Caco-2 (cell line): ENCODE results near the gene ACER3. TPM values are rescaled to one million over a fixed set of nuclear protein-coding genes. Genes with fewer than 3 reads are reported as not detected.
A peak's percentile ranks its signal among the peaks of the same experiment; 100 is the strongest.

Experiments
- BruUV-seq: library from RNA; stranded (reverse); fragments of 400-500 nt; replicated peaks from 2 replicates; lab custom pipeline; 2021; lab: Mats Ljungman, UMichigan
- CTCF ChIA-PET: fragments of 300-600 bp; sonication (Branson Sonifier 250); formaldehyde crosslinking; loops from one replicate; lab custom pipeline; 2022; ENCODE audit warnings: antibody characterized with exemption; lab: Charles Lee
- POLR2A ChIA-PET: fragments of 300-600 bp; sonication (Branson Sonifier 250); formaldehyde crosslinking; loops from one replicate; lab custom pipeline; 2022; ENCODE audit warnings: antibody characterized with exemption; lab: Charles Lee
- DNase-seq, 2 experiments: peaks; one replicate each; pipeline versions ENCODE4 v3.0.0 to v3.0.0-alpha.2; 2020 to 2022
- H3K27me3 ChIP-seq: replicated peaks from 2 replicates; pipeline ENCODE4 v1.6.0; 2011; ENCODE audit warnings: low read length; ENCODE audit not compliant: control insufficient read depth, insufficient read depth
- H3K36me3 ChIP-seq: 2 replicates; pipeline ENCODE4 v1.5.1; 2011; ENCODE audit warnings: low read length; ENCODE audit not compliant: control insufficient read depth, insufficient read depth
- H3K4me1 ChIP-seq: fragments of 250-450 bp; sonication (Bioruptor Pico); 2 replicates; pipeline ENCODE4 v1.5.1; 2020; ENCODE audit warnings: mild to moderate bottlenecking
- H3K4me3 ChIP-seq: 2 replicates; pipeline ENCODE4 v1.5.1; 2011; ENCODE audit warnings: low read depth, mild to moderate bottlenecking, control low read depth, low read length
- H3K9me3 ChIP-seq: fragments of 250-450 bp; sonication (Bioruptor Pico); 2 replicates; pipeline ENCODE4 v1.5.1; 2020; ENCODE audit warnings: mild to moderate bottlenecking, moderate library complexity
- H3K27ac Mint-ChIP-seq: one replicate; pipeline ENCODE4 v1.8.0; 2022; ENCODE audit warnings: mixed read lengths; ENCODE audit not compliant: unreplicated experiment
- H3K27me3 Mint-ChIP-seq: one replicate; pipeline ENCODE4 v1.8.0; 2022; ENCODE audit warnings: mixed read lengths; ENCODE audit not compliant: insufficient read depth, unreplicated experiment
- H3K36me3 Mint-ChIP-seq: one replicate; pipeline ENCODE4 v1.8.0; 2022; ENCODE audit warnings: mild to moderate bottlenecking, mixed read lengths; ENCODE audit not compliant: insufficient read depth, unreplicated experiment
- H3K4me1 Mint-ChIP-seq: one replicate; pipeline ENCODE4 v1.8.0; 2022; ENCODE audit warnings: low read depth, mixed read lengths; ENCODE audit not compliant: unreplicated experiment
- H3K4me3 Mint-ChIP-seq: one replicate; pipeline ENCODE4 v1.8.0; 2022; ENCODE audit warnings: mild to moderate bottlenecking, moderate library complexity, mixed read lengths; ENCODE audit not compliant: unreplicated experiment
- H3K9me3 Mint-ChIP-seq: one replicate; pipeline ENCODE4 v1.8.0; 2022; ENCODE audit warnings: mixed read lengths; ENCODE audit not compliant: unreplicated experiment
- CTCF ChIP-seq, 2 experiments: fragments of 200-600 bp in 1 of 2; IDR thresholded peaks; 1 replicate in 1 of 2; 2 replicates in 1 of 2; pipeline versions ENCODE4 v1.5.1 to v1.8.0; 2011 to 2022; ENCODE audit warnings: antibody characterized with exemption in 1 of 2, control low read depth in 1 of 2, inconsistent platforms in 1 of 2, low read depth in 1 of 2, low read length in 1 of 2, mild to moderate bottlenecking in 1 of 2, moderate library complexity in 1 of 2; ENCODE audit not compliant: insufficient read depth in 1 of 2, severe bottlenecking in 1 of 2, unreplicated experiment in 1 of 2
- intact Hi-C: fragments of 100-400 bp; cut with micrococcal nuclease; formaldehyde crosslinking; loops from one replicate; pipeline ENCODE4 v1.10.0; 2022; ENCODE audit not compliant: unreplicated experiment
- total RNA-seq: library from RNA; stranded (reverse); gene quantifications from 2 replicates; pipeline ENCODE4 v1.2.3, GENCODE V29; 2022

ACER3 gene
- total RNA-seq, 1 experiment from 2014 or later = 37.5 TPM

GRCh38 chr11:77069969-77070582 is 209.4 kb downstream of the ACER3 start:
- Mint-ChIP-seq H3K27me3 (no peaks in the 10 kb centered on the region), H3K27ac (no peak overlapping the region), H3K4me1 (peaks cover 22% of the 10 kb centered on the region), H3K36me3 (no peaks in the 10 kb centered on the region), H3K4me3 (no peak overlapping the region), H3K9me3 (no peaks in the 10 kb centered on the region)
- intact Hi-C loops = no loop called here
- BruUV-seq = no TSS peak
- CTCF ChIA-PET = interaction anchor here (1.1 kb wide), 1 partner anchor 21 kb away, joined by 3 read pairs; no protein-coding TSS in a partner anchor
- peak in 1 of 2 experiments; percentile 31 for DNase-seq
- peaks cover 18% of the 10 kb centered on the region for H3K4me1 ChIP-seq
- no peak overlapping the region for H3K4me3 ChIP-seq
- TF ChIP-seq CTCF (IDR thresholded peaks at IDR 0.05; ENCODE audit: insufficient read depth in 1 of 2, low read depth in 1 of 2, low read length in 1 of 2, severe bottlenecking in 1 of 2, unreplicated experiment in 1 of 2) = no peak
- H3K27me3 ChIP-seq = no peaks in the 10 kb centered on the region
- no peaks in the 10 kb centered on the region for H3K36me3 ChIP-seq
- H3K9me3 ChIP-seq = no peaks in the 10 kb centered on the region
- POLR2A ChIA-PET = no interaction called here

- H3K9me3 Mint-ChIP-seq = no peaks in the 10 kb centered on the region
These were observed 210.4 kb downstream of the ACER3 start for GRCh38 chr11:77071077-77071476.

More at GRCh38 chr11:77071077-77071476, 210.4 kb downstream of the ACER3 start:
- Histone ChIP-seq H3K4me1 (peaks cover 20% of the 10 kb centered on the region), H3K4me3 (no peak overlapping the region), H3K9me3 (no peaks in the 10 kb centered on the region), H3K36me3 (no peaks in the 10 kb centered on the region), H3K27me3 (no peaks in the 10 kb centered on the region)
- ChIA-PET CTCF (interaction anchor here (1.2 kb wide), 1 partner anchor 20 kb away, joined by 3 read pairs; no protein-coding TSS in a partner anchor), POLR2A (no interaction called here)
- peak in 1 of 2 experiments; percentile 33 for DNase-seq
- intact Hi-C loops = no loop called here
- H3K4me1 Mint-ChIP-seq = peaks cover 28% of the 10 kb centered on the region
- no peak for TF ChIP-seq CTCF (IDR thresholded peaks at IDR 0.05; ENCODE audit: insufficient read depth in 1 of 2, low read depth in 1 of 2, low read length in 1 of 2, severe bottlenecking in 1 of 2, unreplicated experiment in 1 of 2)
- H3K36me3 Mint-ChIP-seq = no peaks in the 10 kb centered on the region
- no TSS peak for BruUV-seq
- H3K4me3 Mint-ChIP-seq = no peak overlapping the region
- no peak overlapping the region for H3K27ac Mint-ChIP-seq
- no peaks in the 10 kb centered on the region for H3K27me3 Mint-ChIP-seq
